Measurements from ENCODE around the gene LRRC3.
A peak's percentile ranks its signal among the peaks of the same experiment; 100 is the strongest.

LRRC3 gene

GRCh38 chr21:44511219-44511937 lies 56.1 kb downstream of the LRRC3 start:
- no peaks in the 10 kb centered on the region for H3K36me3 Mint-ChIP-seq
- no peak overlapping the region for H3K27ac Mint-ChIP-seq
- H3K4me1 Mint-ChIP-seq: no peaks in the 10 kb centered on the region
- peak overlapping the region; percentile 54 for H3K4me3 Mint-ChIP-seq
- no peaks in the 10 kb centered on the region for H3K9me3 Mint-ChIP-seq
- H3K27me3 Mint-ChIP-seq: no peaks in the 10 kb centered on the region

Measured in activated naive CD4-positive, alpha-beta T cell treated with anti-CD3 and anti-CD28 coated beads, Interleukin-2, amount 50 U/mL, for 24 hours (primary cell).